Gastroesophageal sphincter (tissue), 4 donors: ENCODE data around the gene CD200R1L. TPM values are rescaled to one million over a fixed set of nuclear protein-coding genes. Genes with fewer than 3 reads are reported as not detected.
A peak's percentile ranks its signal among the peaks of the same experiment; 100 is the strongest.

Experiments used
- ATAC-seq: fragments of 150-250 bp; one replicate; pipeline ENCODE4 v1.9.1; 2016; ENCODE audit warnings: mild to moderate bottlenecking, moderate library complexity
- H3K27ac ChIP-seq, 4 donors: fragments of 200-600 bp; sonication (generic) in 3 of 4; 1 replicate in 3 of 4; 2 replicates in 1 of 4; pipeline ENCODE4 v1.5.1; 2016 to 2019
- H3K27me3 ChIP-seq: fragments of 200-600 bp; sonication (generic); one replicate; pipeline ENCODE4 v1.5.1; 2019
- H3K36me3 ChIP-seq, 2 donors: fragments of 200-600 bp; sonication (generic); one replicate each; pipeline ENCODE4 v1.5.1; 2019; ENCODE audit warnings: control low read depth in 1 of 2
- H3K4me1 ChIP-seq, 3 donors: fragments of 200-600 bp; sonication (generic); 1 replicate in 2 of 3; 2 replicates in 1 of 3; pipeline ENCODE4 v1.5.1; 2016 to 2019; ENCODE audit warnings: control low read depth in 2 of 3
- H3K4me3 ChIP-seq, 2 donors: fragments of 200-600 bp; sonication (generic); one replicate each; pipeline ENCODE4 v1.5.1; 2019; ENCODE audit warnings: mild to moderate bottlenecking in 1 of 2, moderate library complexity in 1 of 2
- H3K9me3 ChIP-seq, 3 donors: fragments of 200-600 bp; sonication (generic); one replicate each; pipeline ENCODE4 v1.5.1; 2017 to 2019; ENCODE audit warnings: control low read depth in 2 of 3
- EP300 ChIP-seq: sonication (generic); formaldehyde crosslinking; IDR thresholded peaks from one replicate; pipeline ENCODE4 v1.6.1; 2017; ENCODE audit warnings: antibody characterized with exemption, mild to moderate bottlenecking
- POLR2A ChIP-seq, 2 donors: fragments of 450-650 bp; IDR thresholded peaks; one replicate each; pipeline ENCODE4 v1.6.1; 2017; ENCODE audit warnings: antibody characterized with exemption in 2 of 2, mild to moderate bottlenecking in 2 of 2, moderate library complexity in 1 of 2
- POLR2AphosphoS5 ChIP-seq: sonication (generic); formaldehyde crosslinking; IDR thresholded peaks from one replicate; pipeline ENCODE4 v1.6.1; 2017; ENCODE audit warnings: antibody characterized with exemption
- WGBS, 2 donors: methylation state at CpG; one replicate each; pipeline ENCODE4 v1.1.5; 2018; ENCODE audit warnings: low coverage in 1 of 2; 5-methylcytosine and 5-hydroxymethylcytosine counted together
- total RNA-seq, 4 donors: library from RNA; depleted of rRNA; stranded (reverse); fragments of >200 nt; gene quantifications; one replicate each; pipeline ENCODE4 v1.1.0, GENCODE V29; 2016
- TF ChIP-seq, protein P1 (sequence below), 4 experiments: fragments of 200-600 bp in 2 of 4; fragments of 450-650 bp in 2 of 4; sonication (generic) in 1 of 4; IDR thresholded peaks; one replicate each; pipeline ENCODE4 v1.5.1; 2017 to 2019; ENCODE audit warnings: antibody characterized with exemption in 4 of 4, mild to moderate bottlenecking in 2 of 4, moderate library complexity in 2 of 4

Gene CD200R1L
- total RNA-seq, 4 donors from 2014 or later = not detected

- H3K27me3 ChIP-seq = no peaks in the 10 kb centered on the region
- no peaks in the 10 kb centered on the region for H3K9me3 ChIP-seq
- H3K4me1 ChIP-seq = peaks cover 3 to 28% (median 4%) of the 10 kb centered on the region in 3 donors
- peak overlapping the region in 1 of 4 donors; percentile 73 for H3K27ac ChIP-seq
- TF ChIP-seq, protein P1, sequence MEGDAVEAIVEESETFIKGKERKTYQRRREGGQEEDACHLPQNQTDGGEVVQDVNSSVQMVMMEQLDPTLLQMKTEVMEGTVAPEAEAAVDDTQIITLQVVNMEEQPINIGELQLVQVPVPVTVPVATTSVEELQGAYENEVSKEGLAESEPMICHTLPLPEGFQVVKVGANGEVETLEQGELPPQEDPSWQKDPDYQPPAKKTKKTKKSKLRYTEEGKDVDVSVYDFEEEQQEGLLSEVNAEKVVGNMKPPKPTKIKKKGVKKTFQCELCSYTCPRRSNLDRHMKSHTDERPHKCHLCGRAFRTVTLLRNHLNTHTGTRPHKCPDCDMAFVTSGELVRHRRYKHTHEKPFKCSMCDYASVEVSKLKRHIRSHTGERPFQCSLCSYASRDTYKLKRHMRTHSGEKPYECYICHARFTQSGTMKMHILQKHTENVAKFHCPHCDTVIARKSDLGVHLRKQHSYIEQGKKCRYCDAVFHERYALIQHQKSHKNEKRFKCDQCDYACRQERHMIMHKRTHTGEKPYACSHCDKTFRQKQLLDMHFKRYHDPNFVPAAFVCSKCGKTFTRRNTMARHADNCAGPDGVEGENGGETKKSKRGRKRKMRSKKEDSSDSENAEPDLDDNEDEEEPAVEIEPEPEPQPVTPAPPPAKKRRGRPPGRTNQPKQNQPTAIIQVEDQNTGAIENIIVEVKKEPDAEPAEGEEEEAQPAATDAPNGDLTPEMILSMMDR (IDR thresholded peaks at IDR 0.05) = peak; percentile 13 to 59 (median 50)
- TF ChIP-seq POLR2AphosphoS5 = no peak
- TF ChIP-seq POLR2A (IDR thresholded peaks at IDR 0.05) = no peak
- TF ChIP-seq EP300 = no peak
- H3K4me3 ChIP-seq = no peak overlapping the region
- ATAC-seq = no peak
- no peaks in the 10 kb centered on the region for H3K36me3 ChIP-seq
- 29 to 53% methylated on average over 2 of the region's 2 CpGs for WGBS, 2 donors
Measured at GRCh38 chr3:112814266-112814665, 32.4 kb downstream of the CD200R1L start.

DNA sequence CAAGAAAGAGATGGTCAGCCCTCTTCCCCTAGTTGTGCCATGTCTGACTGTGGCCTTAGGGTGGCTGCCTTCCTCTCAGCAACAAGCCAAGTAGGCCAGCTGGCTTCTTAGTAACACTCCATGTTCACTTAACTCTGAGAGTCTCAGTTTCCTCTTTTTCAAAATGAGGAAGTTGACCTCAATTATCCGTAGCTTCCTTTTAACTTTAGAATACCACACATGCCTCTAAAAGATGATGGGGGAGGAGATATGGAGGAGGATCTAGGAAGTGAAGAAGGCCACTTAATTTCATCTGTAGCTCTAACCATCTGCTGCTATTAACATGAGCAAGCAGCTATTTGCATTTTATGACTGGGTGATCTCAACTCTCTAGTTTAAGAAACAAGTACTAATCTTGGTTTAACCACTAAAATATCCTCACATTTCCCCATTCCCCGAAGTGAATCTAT is 32.9 kb downstream of the CD200R1L start:
- H3K4me3 ChIP-seq = no peak overlapping the region
- H3K9me3 ChIP-seq = no peaks in the 10 kb centered on the region
- TF ChIP-seq POLR2AphosphoS5 (no peak), EP300 (no peak), POLR2A (IDR thresholded peaks at IDR 0.05) (no peak)
- TF ChIP-seq, protein P1 (IDR thresholded peaks at IDR 0.05) = no peak
- H3K27ac ChIP-seq = peak overlapping the region in 3 of 4 donors; percentile 18 to 73 (median 38)
- H3K36me3 ChIP-seq = no peaks in the 10 kb centered on the region
- ATAC-seq = peak; percentile 20
- H3K4me1 ChIP-seq = peaks cover 3 to 28% (median 4%) of the 10 kb centered on the region in 3 donors
- no peaks in the 10 kb centered on the region for H3K27me3 ChIP-seq
- WGBS, 2 donors = 27 to 39% methylated on average over 2 of the region's 2 CpGs

- TF ChIP-seq POLR2A (IDR thresholded peaks at IDR 0.05) (no peak), POLR2AphosphoS5 (peak; percentile 14)
- 60 to 67% methylated on average over 2 of the region's 2 CpGs for WGBS, 2 donors
- ATAC-seq = no peak
- H3K4me3 ChIP-seq = no peak overlapping the region
- no peaks in the 10 kb centered on the region for H3K27me3 ChIP-seq
- H3K4me1 ChIP-seq = peaks cover 3 to 28% (median 4%) of the 10 kb centered on the region in 3 donors
- no peaks in the 10 kb centered on the region for H3K36me3 ChIP-seq
- peak overlapping the region in 3 of 4 donors; percentile 18 to 73 (median 72) for H3K27ac ChIP-seq
- H3K9me3 ChIP-seq = no peaks in the 10 kb centered on the region
Measured at GRCh38 chr3:112813016-112813415, 33.6 kb downstream of the CD200R1L start.

- no peak for TF ChIP-seq POLR2A (IDR thresholded peaks at IDR 0.05)
- TF ChIP-seq, protein P1 (IDR thresholded peaks at IDR 0.05) = no peak
- TF ChIP-seq POLR2AphosphoS5 = no peak
- no peak overlapping the region for H3K4me3 ChIP-seq
- H3K27me3 ChIP-seq = no peaks in the 10 kb centered on the region
- peaks cover 3 to 28% (median 4%) of the 10 kb centered on the region in 3 donors for H3K4me1 ChIP-seq
- 27 to 35% methylated on average over 7 to 8 of the region's 8 CpGs for WGBS, 2 donors
- no peaks in the 10 kb centered on the region for H3K9me3 ChIP-seq
- no peaks in the 10 kb centered on the region for H3K36me3 ChIP-seq
- peak overlapping the region; percentile 55 to 73 (median 70) for H3K27ac ChIP-seq
- peak; percentile 11 for ATAC-seq
Measured at GRCh38 chr3:112811917-112812660, 34.6 kb downstream of the CD200R1L start.

GRCh38 chr3:112811131-112811884 is 35.4 kb downstream of the CD200R1L start:
- H3K9me3 ChIP-seq = no peaks in the 10 kb centered on the region
- H3K27me3 ChIP-seq = no peaks in the 10 kb centered on the region
- peaks cover 3 to 28% (median 4%) of the 10 kb centered on the region in 3 donors for H3K4me1 ChIP-seq
- no peak for TF ChIP-seq POLR2A (IDR thresholded peaks at IDR 0.05)
- peak; percentile 93 for TF ChIP-seq POLR2AphosphoS5
- TF ChIP-seq, protein P1 (IDR thresholded peaks at IDR 0.05) = no peak
- TF ChIP-seq EP300 = no peak
- 30 to 38% methylated on average over 3 to 4 of the region's 4 CpGs for WGBS, 2 donors
- H3K27ac ChIP-seq = peak overlapping the region in 3 of 4 donors; percentile 69 to 73 (median 72)
- ATAC-seq = peak; percentile 86
- no peaks in the 10 kb centered on the region for H3K36me3 ChIP-seq
- H3K4me3 ChIP-seq = no peak overlapping the region
